AG04449 (cell line): Measurements from ENCODE around the gene MVB12A.

Experiments
- CTCF ChIA-PET: fragments of 350-600 bp; formaldehyde crosslinking; extraction: SDS; loops from one replicate; lab custom pipeline; 2021; ENCODE audit warnings: antibody characterized with exemption; lab: Yijun Ruan, JAX
- POLR2A ChIA-PET: fragments of 400-600, 350-600 bp; formaldehyde crosslinking; extraction: SDS; loops from one replicate; lab custom pipeline; 2020; ENCODE audit warnings: antibody characterized with exemption, inconsistent platforms; lab: Yijun Ruan, JAX
- DNase-seq: peaks from one replicate; pipeline ENCODE4 v3.0.0-alpha.2; 2010; ENCODE audit warnings: low read depth, low spot score
- H3K4me3 ChIP-seq: 2 replicates; pipeline ENCODE4 v1.5.1; 2011; ENCODE audit warnings: low read depth, mild to moderate bottlenecking, control low read depth, low read length
- TF ChIP-seq, protein P1 (sequence below): IDR thresholded peaks from one replicate; pipeline ENCODE4 v1.5.1; 2011; ENCODE audit warnings: mild to moderate bottlenecking, moderate library complexity, low read length, control low read depth, inconsistent platforms; ENCODE audit not compliant: insufficient read depth; ENCODE audit errors: missing control alignments

The MVB12A gene

DNA sequence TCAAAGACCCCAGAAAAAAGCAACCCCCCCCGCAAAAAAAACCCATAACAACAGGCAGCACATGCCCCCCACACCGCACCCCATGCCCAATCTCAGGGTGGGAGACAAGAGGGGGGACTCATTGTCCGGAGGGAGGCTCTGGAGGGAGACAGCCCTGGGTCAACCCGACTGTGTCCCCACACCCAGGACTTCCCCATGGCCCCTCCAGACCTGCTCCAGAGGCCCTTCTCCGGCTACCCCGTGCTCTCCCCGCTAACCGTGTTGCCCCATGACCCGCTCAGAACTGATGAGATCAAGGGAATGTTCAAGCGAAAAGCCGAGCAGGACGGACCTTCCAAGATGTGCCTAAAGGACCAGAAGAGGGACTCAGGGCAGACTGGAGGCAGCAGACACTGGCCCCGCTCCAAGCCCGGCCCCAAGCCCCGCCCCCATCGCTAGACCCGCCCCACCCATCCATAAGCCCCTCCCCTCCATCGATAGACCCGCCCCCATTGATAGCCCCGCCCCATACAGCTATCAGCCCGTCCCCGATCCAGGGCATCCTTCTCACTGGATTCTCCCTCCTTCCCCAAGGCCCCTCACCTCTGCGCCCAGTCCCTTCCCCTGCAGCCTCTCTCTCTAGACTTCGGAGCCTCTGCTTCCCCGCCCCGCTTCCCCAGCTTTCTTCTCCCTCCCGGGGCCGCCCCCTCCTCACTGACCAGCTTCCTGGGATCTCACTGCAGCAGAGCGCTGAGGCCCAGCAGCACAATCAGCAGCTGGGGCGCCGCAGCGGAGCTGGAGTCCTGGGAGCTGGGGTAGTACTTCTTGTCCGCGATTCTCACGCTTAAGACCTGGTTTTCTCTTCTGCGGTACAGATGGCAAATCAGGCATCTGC lies 16.6 kb upstream of the MVB12A start:
- no peak overlapping the region for H3K4me3 ChIP-seq
- ChIA-PET POLR2A (no interaction called here), CTCF (interaction anchor here (0.8 to 2.1 kb wide), 4 partner anchors 14 to 111 kb away, joined by 3 to 8 read pairs (median 4); no protein-coding TSS in a partner anchor)
- no peak for DNase-seq
- TF ChIP-seq, protein P1, sequence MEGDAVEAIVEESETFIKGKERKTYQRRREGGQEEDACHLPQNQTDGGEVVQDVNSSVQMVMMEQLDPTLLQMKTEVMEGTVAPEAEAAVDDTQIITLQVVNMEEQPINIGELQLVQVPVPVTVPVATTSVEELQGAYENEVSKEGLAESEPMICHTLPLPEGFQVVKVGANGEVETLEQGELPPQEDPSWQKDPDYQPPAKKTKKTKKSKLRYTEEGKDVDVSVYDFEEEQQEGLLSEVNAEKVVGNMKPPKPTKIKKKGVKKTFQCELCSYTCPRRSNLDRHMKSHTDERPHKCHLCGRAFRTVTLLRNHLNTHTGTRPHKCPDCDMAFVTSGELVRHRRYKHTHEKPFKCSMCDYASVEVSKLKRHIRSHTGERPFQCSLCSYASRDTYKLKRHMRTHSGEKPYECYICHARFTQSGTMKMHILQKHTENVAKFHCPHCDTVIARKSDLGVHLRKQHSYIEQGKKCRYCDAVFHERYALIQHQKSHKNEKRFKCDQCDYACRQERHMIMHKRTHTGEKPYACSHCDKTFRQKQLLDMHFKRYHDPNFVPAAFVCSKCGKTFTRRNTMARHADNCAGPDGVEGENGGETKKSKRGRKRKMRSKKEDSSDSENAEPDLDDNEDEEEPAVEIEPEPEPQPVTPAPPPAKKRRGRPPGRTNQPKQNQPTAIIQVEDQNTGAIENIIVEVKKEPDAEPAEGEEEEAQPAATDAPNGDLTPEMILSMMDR: no peak

DNA sequence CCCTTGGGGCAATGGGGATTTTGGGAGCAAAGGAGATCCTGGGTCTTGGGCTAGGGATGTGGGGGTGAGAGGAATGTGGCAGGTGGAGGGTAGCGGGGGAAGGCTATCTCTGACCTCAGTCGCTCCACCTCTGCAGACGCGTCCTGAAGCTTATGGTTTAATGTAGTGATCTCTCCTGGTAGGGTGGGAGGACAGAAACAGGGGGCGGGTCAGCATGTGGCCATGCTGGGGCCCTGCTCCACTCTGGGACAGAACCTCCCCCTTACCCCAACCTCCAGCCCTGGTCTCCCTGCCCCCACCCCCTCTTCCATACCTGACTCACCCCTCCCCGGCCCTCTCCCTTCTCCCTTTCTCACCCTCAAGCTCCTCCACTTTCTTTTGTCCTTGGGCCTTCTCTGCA lies 15.8 kb upstream of the MVB12A start:
- H3K4me3 ChIP-seq: no peak overlapping the region
- no peak for DNase-seq
- ChIA-PET CTCF (interaction anchor here (0.8 to 2.1 kb wide), 4 partner anchors 15 to 111 kb away, joined by 3 to 8 read pairs (median 4); no protein-coding TSS in a partner anchor), POLR2A (no interaction called here)
- TF ChIP-seq, protein P1: no peak

DNA sequence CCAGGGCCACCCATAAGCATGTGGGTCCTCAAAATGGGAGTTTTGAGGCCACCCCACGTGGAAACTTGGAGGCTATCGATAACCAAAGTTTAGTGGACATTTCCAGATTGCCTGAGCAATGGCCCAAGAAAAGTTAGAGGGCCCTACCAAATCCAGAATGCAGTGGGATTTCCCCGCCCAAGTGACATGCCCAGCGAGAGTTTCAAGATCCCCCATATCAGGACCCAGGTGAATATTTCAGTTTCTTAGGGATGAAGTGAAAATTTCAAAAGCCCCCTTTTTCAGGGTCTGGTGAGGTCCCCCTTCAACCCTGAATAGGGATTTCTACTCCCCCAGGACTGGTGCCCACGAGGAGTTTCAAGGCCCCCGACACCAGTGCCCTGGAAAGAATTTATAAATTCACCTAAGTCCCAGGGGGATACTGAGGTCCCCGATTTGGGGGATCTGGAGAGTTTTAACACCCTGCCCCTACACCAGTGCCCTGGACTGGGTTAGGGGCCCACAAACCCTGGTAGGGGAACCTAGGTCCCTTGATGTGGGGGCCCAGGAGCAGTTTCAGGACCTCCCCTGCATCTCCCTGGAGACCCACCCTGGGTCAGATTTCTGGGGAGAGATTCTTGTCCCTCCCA lies 15.1 kb upstream of the MVB12A start:
- POLR2A ChIA-PET: interaction anchor here (2.2 kb wide), 1 partner anchor 15 kb away, joined by 5 read pairs; the partner anchor contains the start of gene MVB12A
- H3K4me3 ChIP-seq: no peak overlapping the region
- DNase-seq: no peak

DNA sequence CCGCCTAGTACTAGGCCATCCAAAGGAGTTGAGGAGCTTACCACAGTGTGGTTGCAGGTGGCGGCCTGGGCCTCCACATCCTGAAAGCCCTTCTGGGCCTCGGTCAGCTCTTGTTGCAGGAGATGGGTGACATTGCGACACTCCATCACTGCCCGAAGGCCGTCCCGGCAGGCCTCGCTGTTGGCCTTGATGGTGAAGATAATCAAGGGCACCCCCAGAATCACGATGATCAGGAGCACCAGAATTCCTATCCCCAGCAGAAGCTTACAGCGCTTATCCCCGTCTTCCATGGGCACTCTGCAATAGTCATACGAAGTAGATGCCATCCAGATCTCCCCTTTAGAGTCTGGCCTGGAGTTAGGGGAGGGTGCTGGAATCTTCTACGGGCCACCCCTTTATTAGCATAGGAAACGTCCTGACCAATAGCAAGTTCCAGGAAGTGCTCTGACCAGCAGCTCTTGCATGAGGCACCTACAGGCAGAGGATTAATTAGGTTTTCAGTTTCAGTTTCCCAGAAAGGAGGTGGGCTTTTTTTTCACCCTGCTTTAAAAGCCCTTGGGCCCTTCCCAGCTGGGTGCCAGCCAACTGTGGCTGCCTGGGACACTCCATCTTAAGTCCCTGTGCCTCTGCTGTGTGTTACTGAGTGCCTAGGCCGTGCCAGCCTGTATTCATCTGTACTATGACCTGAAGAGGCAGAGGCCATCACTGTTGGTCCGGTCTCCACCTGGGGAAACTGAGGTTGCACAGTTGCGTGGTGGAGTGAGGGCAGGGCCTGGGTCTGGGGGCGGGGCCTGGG lies 14.4 kb upstream of the MVB12A start, which contains the start of gene BST2:
BST2 (minus strand) TSS at position 381 of the 796 bp plus-strand sequence; CDS start at position 326, 55 bp downstream.
- CTCF ChIA-PET: interaction anchor here (0.6 to 2.1 kb wide), 5 partner anchors 9 to 19 kb away, joined by 3 to 6 read pairs (median 4); partner anchors contain the start of gene CCDC194
- TF ChIP-seq, protein P1: no peak
- H3K4me3 ChIP-seq: no peak within 1 kb of the TSS
- POLR2A ChIA-PET: interaction anchor here (2.2 kb wide), 1 partner anchor 14 kb away, joined by 5 read pairs; the partner anchor contains the start of gene MVB12A
- no peak for DNase-seq

More for the DNA sequence above, 15.1 kb upstream of the MVB12A start:
- CTCF ChIA-PET: interaction anchor here (0.6 to 2.1 kb wide), 6 partner anchors 8 to 19 kb away, joined by 3 to 8 read pairs (median 4); partner anchors contain the start of gene CCDC194
- TF ChIP-seq, protein P1: no peak

DNA sequence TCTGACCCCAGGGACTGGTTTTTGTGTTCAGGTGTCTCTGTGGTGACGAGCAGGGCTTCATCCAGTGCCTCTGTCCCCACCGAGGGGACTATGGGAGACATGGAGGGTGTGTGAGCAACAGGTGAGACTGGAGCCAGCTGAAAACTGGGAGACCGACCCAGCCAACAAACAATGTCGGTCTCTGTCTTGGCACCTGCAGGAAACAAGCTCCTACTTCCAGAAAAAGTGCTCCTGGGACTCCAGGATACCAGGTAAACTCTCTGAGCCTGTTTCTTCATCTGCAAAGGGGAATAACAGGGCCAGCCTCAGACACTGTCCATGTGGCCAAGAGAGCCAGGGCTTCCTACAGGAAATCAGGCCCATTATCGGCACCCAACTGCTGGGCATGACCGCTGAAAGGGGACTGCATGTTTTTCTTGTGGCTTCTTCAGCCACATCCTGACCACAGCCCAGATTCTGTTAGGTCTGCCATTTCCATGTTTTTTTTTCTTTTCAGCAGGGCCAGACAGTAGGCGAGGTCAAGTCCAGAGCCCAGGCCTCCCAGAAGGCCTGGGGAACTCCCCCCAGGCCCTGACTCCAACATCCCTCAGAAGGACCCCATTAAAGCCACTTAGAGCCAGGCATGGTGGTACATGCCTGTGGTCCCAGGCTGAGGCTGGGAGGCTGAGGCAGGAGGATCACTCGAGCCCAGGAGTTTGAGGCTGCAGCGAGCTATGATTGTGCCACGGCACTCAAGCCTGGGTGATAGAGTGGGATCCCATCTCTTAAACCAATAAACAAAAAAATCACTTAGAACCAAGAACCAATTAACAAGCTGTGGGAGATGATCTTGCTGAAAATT lies 13.6 kb upstream of the MVB12A start:
- TF ChIP-seq, protein P1: no peak
- no peak for DNase-seq
- POLR2A ChIA-PET: interaction anchor here (2.2 kb wide), 1 partner anchor 13 kb away, joined by 5 read pairs; the partner anchor contains the start of gene MVB12A
- CTCF ChIA-PET: interaction anchor here (1.2 kb wide), 1 partner anchor 13 kb away, joined by 6 read pairs; the partner anchor contains the start of gene CCDC194
- H3K4me3 ChIP-seq: no peak overlapping the region
